IPS-18a (cell line): ENCODE results near the gene APOBEC3A.
"Not testable (repeated sequence)": the region's sequence is repeated elsewhere in the genome, so short reads cannot be mapped to it uniquely, and the experiment has no call there.

Experiments
- H3K27ac ChIP-seq: one replicate; pipeline ENCODE4 v1.5.1; 2013; ENCODE audit warnings: low read length
- H3K27me3 ChIP-seq: one replicate; pipeline ENCODE4 v1.6.1; 2013; ENCODE audit warnings: mild to moderate bottlenecking, low read length; ENCODE audit not compliant: control insufficient read depth, insufficient read depth
- H3K36me3 ChIP-seq: one replicate; pipeline ENCODE4 v1.6.1; 2013; ENCODE audit warnings: low read depth, low read length; ENCODE audit not compliant: control insufficient read depth
- H3K4me1 ChIP-seq: one replicate; pipeline ENCODE4 v1.6.1; 2013; ENCODE audit warnings: low read depth, low read length; ENCODE audit not compliant: control insufficient read depth
- H3K4me3 ChIP-seq: one replicate; pipeline ENCODE4 v1.5.1; 2013; ENCODE audit warnings: low read length
- H3K9ac ChIP-seq: one replicate; pipeline ENCODE4 v1.6.1; 2013; ENCODE audit warnings: mild to moderate bottlenecking, low read length, moderate library complexity
- H3K9me3 ChIP-seq: one replicate; pipeline ENCODE4 v1.6.1; 2013; ENCODE audit warnings: low read depth, low read length; ENCODE audit not compliant: control insufficient read depth

The APOBEC3A gene

DNA sequence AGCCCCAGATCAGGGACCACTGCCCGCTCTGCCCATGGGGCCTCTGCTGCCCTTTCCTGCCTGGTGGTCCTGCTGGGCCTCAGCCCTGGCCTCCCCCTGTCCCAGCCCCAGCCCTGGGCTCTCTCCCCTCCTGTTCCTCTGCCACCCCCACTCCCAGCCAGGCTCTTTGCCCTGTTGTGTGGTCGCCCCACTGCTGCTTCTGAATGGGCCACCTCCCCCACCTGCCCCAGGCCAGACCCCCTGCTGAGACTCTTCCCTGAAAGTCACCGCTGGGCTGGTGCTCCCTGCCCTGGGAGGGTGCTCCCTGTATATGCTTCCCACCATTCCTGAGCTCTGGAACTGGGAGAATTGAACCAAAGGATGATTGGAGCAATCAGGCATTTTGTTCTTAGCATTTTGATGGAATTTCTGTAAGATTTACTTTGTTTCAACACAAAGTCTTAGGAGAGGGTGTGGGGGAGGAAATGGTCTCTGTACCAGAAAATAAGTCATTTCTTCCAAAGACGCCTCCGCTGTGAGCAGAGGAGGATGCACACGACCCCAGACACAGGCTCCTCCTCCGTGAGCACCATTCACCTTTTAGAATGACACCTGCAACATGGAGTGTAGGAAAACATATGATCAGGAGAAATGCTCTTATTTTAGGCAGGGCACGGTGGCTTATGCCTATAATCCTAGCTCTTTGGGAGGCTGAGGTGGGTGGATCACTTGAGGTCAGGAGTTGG lies 29.9 kb downstream of the APOBEC3A start:
- peaks cover 4% of the 10 kb centered on the region for H3K36me3 ChIP-seq
- H3K9me3 ChIP-seq: no peaks in the 10 kb centered on the region
- no peak overlapping the region for H3K9ac ChIP-seq
- no peak overlapping the region for H3K4me3 ChIP-seq
- H3K27ac ChIP-seq: no peak overlapping the region
- H3K27me3 ChIP-seq: no peaks in the 10 kb centered on the region
- H3K4me1 ChIP-seq: peaks cover 5% of the 10 kb centered on the region

GRCh38 chr22:38989466-38989865 lies 32.1 kb downstream of the APOBEC3A start:
- no peak overlapping the region for H3K4me3 ChIP-seq
- no peak overlapping the region for H3K9ac ChIP-seq
- peaks cover 12% of the 10 kb centered on the region for H3K4me1 ChIP-seq
- no peaks in the 10 kb centered on the region for H3K27me3 ChIP-seq
- no peaks in the 10 kb centered on the region for H3K9me3 ChIP-seq
- no peak overlapping the region for H3K27ac ChIP-seq
- no peaks in the 10 kb centered on the region for H3K36me3 ChIP-seq

DNA sequence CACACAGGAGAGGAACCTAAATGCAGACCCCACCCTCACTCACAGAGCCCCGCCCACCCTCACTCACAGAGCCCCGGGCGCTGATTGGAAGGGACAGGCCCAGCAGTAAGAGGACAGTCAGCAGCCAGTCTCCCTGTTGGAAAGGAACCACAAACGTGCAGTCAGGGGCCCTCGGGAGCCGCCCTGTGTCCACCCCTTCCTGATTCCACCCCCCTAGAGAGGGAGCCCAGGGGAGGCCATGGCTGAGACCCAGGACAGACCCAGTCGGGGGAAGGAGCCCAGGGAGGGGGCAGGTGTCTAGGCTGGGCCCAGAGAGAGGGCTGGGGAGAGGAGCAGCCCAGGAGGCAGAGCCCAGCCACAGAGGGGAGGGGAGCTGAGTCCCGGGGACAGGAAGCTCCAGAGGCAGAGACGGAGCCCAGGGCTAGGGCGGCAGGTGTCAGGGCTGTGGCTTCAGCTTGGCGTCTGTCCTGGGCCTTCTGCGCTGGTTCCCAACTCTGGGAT lies 35.5 kb downstream of the APOBEC3A start:
- not testable (repeated sequence) for H3K4me3 ChIP-seq, H3K27ac ChIP-seq, H3K36me3 ChIP-seq, H3K9me3 ChIP-seq, H3K9ac ChIP-seq, H3K27me3 ChIP-seq
- peaks cover 15% of the 10 kb centered on the region for H3K4me1 ChIP-seq

DNA sequence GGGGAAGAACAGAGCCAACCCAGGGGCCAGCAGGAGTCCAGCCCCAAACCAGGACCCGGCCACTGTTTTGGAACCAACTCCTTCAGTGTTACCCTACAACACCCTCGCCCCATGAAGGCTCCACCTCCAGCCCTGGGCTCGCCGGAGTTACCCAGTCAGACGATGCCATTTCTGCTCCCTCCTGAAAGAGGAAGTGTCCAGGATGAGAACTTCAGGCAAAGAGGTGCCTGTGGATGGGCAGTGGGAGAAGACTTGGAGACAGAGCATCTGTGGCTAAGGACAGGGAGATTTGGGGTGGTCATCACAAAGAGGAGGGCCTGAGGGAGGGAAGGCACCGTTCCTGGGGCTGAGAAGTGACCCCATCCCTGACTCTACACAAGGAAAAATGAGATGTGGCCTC lies 38.7 kb downstream of the APOBEC3A start:
- no peak overlapping the region for H3K9ac ChIP-seq
- peaks cover 26% of the 10 kb centered on the region for H3K4me1 ChIP-seq
- no peak overlapping the region for H3K4me3 ChIP-seq
- no peaks in the 10 kb centered on the region for H3K9me3 ChIP-seq
- H3K27ac ChIP-seq: no peak overlapping the region
- no peaks in the 10 kb centered on the region for H3K27me3 ChIP-seq
- H3K36me3 ChIP-seq: no peaks in the 10 kb centered on the region

DNA sequence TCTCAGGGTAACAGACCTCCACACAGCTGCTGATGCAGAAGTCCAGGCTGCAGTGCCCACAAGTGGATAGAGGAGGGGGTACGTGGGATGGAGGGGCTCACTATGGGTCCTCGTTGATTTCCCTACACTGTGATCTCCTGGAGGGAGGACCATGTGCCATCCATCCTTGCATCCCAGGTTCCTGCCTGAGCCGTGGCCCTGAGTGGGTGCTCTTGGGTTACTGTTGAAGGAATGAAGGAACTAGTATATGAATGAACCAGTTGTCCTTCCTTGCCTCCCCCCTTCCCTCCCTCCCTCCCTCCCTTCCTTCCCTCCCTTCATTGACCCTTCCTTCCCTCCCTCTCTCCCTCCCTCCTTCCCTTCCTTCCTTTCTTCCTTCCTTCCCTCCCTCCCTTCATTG lies 40.1 kb downstream of the APOBEC3A start:
- no peaks in the 10 kb centered on the region for H3K36me3 ChIP-seq
- no peak overlapping the region for H3K27ac ChIP-seq
- no peak overlapping the region for H3K9ac ChIP-seq
- no peaks in the 10 kb centered on the region for H3K27me3 ChIP-seq
- no peak overlapping the region for H3K4me3 ChIP-seq
- peaks cover 23% of the 10 kb centered on the region for H3K4me1 ChIP-seq
- H3K9me3 ChIP-seq: no peaks in the 10 kb centered on the region

DNA sequence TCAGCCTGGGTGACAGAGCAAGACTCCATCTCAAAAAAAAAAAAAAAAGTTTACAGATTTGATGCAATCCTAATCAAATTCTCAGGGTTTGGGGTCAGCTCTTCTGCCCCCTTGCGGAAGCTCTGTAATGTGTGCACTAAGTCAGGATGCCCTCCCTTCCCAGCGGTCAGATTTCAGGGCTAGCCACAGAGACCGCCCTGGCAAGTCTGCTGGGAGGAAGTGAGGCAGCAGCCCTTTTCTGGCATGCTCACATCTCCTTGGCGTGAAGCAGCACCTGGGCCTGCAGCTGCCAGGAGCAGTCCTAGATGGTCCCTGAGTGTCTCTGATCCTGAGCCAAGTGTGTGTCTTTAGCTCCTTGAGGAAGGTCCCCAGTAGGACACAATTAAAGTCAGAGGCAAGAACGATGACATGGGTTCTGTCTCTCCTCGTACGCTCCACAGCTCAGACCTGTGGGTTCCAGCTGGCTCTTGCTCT lies 45.8 kb downstream of the APOBEC3A start:
- Histone ChIP-seq H3K4me3 (no peak overlapping the region), H3K4me1 (peaks cover 16% of the 10 kb centered on the region), H3K9ac (no peak overlapping the region), H3K27me3 (no peaks in the 10 kb centered on the region), H3K9me3 (no peaks in the 10 kb centered on the region), H3K27ac (no peak overlapping the region), H3K36me3 (no peaks in the 10 kb centered on the region)

DNA sequence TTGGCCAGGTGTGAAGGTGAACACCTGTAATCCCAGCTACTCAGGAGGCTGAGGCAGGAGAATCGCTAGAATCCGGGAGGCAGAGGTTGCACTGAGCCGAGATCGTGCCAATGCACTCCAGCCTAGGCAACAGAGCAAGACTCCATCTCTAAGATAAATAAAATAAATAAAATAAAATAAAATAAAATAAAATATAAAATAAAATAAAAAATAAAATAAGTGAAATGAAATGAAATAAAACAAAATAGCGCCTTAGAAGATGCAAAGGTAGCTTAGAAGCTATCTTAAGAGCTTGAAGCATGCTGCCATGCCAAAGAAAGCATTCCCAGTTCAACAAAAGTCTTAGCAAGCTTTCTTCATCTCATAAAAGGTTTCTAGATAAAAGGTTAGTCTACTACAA lies 49.8 kb downstream of the APOBEC3A start:
- no peak overlapping the region for H3K27ac ChIP-seq
- no peak overlapping the region for H3K9ac ChIP-seq
- no peak overlapping the region for H3K4me3 ChIP-seq
- no peaks in the 10 kb centered on the region for H3K9me3 ChIP-seq
- H3K36me3 ChIP-seq: no peaks in the 10 kb centered on the region
- peaks cover 4% of the 10 kb centered on the region for H3K4me1 ChIP-seq
- no peaks in the 10 kb centered on the region for H3K27me3 ChIP-seq

DNA sequence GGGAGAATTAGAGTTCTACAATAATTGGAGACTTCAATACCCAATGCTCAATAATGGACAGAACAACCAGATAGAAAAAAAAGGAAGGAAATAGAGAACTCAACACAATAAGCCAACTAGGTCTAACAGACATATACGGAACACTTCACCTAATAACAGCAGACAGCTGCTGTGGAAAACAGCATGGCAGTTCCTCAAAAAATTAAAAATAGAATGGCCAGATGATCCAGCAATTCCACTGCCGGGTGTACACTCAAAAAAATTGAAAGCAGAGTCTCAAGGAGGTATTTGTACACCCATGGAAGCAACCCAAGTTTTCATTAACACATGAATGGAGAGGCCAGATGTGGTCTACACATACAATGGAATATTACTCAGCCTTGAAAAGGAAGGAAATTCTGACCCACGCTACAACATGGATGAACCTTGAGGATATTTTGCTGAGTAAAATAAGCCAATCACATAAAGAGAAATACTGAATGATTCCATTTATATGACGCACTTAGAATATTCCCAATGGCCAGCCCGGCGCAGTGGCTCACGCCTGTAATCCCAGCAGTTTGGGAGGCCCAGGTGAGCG lies 51.0 kb downstream of the APOBEC3A start:
- H3K36me3 ChIP-seq, H3K9me3 ChIP-seq: not testable (repeated sequence)

GRCh38 chr22:39010946-39011345 lies 53.5 kb downstream of the APOBEC3A start:
- H3K4me3 ChIP-seq: no peak overlapping the region
- no peaks in the 10 kb centered on the region for H3K9me3 ChIP-seq
- no peak overlapping the region for H3K27ac ChIP-seq
- no peaks in the 10 kb centered on the region for H3K36me3 ChIP-seq
- H3K9ac ChIP-seq: no peak overlapping the region
- no peaks in the 10 kb centered on the region for H3K27me3 ChIP-seq
- peaks cover 16% of the 10 kb centered on the region for H3K4me1 ChIP-seq

More for the DNA sequence above, 51.0 kb downstream of the APOBEC3A start:
- not testable (repeated sequence) for H3K27ac ChIP-seq, H3K4me1 ChIP-seq, H3K27me3 ChIP-seq, H3K9ac ChIP-seq, H3K4me3 ChIP-seq
